HepG2 (cell line): ENCODE data around the gene NIN. TPM values are rescaled to one million over a fixed set of nuclear protein-coding genes. Genes with fewer than 3 reads are reported as not detected.

Source experiments
- ATAC-seq: fragments of 200-7000 bp; cut with Tn5 transposase; 3 replicates; pipeline ENCODE4 v1.9.1; 2020; ENCODE audit warnings: mild to moderate bottlenecking, moderate library complexity
- BruUV-seq: library from RNA; stranded (reverse); fragments of 400-500 nt; replicated peaks from 2 replicates; lab custom pipeline; 2021; lab: Mats Ljungman, UMichigan
- CTCF ChIA-PET: fragments of 300-600 bp; formaldehyde crosslinking; extraction: SDS; loops from one replicate; lab custom pipeline; 2021; ENCODE audit warnings: low total read pairs, inconsistent platforms, low intra/inter-chr PET ratio; lab: Yijun Ruan, JAX
- POLR2A ChIA-PET: fragments of 350-600 bp; sonication (Branson Sonifier 250); formaldehyde crosslinking; loops from one replicate; lab custom pipeline; 2020; ENCODE audit warnings: antibody characterized with exemption, inconsistent platforms; lab: Yijun Ruan, JAX
- DNase-seq: peaks from one replicate; pipeline ENCODE4 v3.0.0-alpha.2; 2015; ENCODE audit warnings: low spot score
- FAIRE-seq: peaks from 3 replicates; lab custom pipeline; 2011; peaks lifted over from hg19 to GRCh38; lab: Jason Lieb, UNC
- H2AFZ ChIP-seq: one replicate; pipeline ENCODE4 v1.6.1; 2011; ENCODE audit warnings: low read length, inconsistent platforms
- H3K27ac ChIP-seq: fragments of 300-600 bp; 3 replicates; pipeline ENCODE4 v1.8.0; 2011; ENCODE audit warnings: mixed run types, mild to moderate bottlenecking, mixed read lengths, low read length, inconsistent platforms; ENCODE audit not compliant: insufficient read depth; ENCODE audit errors: extremely low read length
- H3K27me3 ChIP-seq, 2 experiments: fragments of 200-600 bp in 1 of 2; 2 replicates in 1 of 2; 3 replicates in 1 of 2; pipeline versions ENCODE4 v1.6.0 to v1.8.0; 2011; ENCODE audit warnings: low read length in 2 of 2, mild to moderate bottlenecking in 2 of 2, moderate library complexity in 2 of 2, inconsistent platforms in 1 of 2; ENCODE audit not compliant: insufficient read depth in 2 of 2, control insufficient read depth in 1 of 2
- H3K36me3 ChIP-seq, 2 experiments: fragments of 200-600 bp in 1 of 2; replicated peaks in 1 of 2; 2 replicates in 1 of 2; 3 replicates in 1 of 2; pipeline versions ENCODE4 v1.5.1 to v1.8.0; 2011; ENCODE audit warnings: low read length in 2 of 2, inconsistent platforms in 1 of 2; ENCODE audit not compliant: insufficient read depth in 2 of 2, control insufficient read depth in 1 of 2
- H3K4me1 ChIP-seq: 2 replicates; pipeline ENCODE4 v1.5.1; 2012; ENCODE audit warnings: low read length, inconsistent platforms; ENCODE audit not compliant: insufficient read depth
- H3K4me2 ChIP-seq: 2 replicates; pipeline ENCODE4 v1.6.0; 2011; ENCODE audit warnings: low read depth, low read length, inconsistent platforms
- H3K4me3 ChIP-seq, 3 experiments: fragments of 200-600 bp in 1 of 3; sonication (generic), shearing (Covaris generic) in 1 of 3; replicated peaks in 1 of 3; 2 replicates each; pipeline ENCODE4 v1.5.1; 2011 to 2016; ENCODE audit warnings: low read length in 3 of 3, inconsistent platforms in 2 of 3, low read depth in 2 of 3, mild to moderate bottlenecking in 2 of 3, control low read depth in 1 of 3, mixed read lengths in 1 of 3; ENCODE audit not compliant: insufficient read depth in 1 of 3
- H3K79me2 ChIP-seq: one replicate; pipeline ENCODE4 v1.6.1; 2011; ENCODE audit warnings: low read length, inconsistent platforms; ENCODE audit not compliant: insufficient read depth
- H3K9ac ChIP-seq: 2 replicates; pipeline ENCODE4 v1.6.0; 2011; ENCODE audit warnings: mild to moderate bottlenecking, low read depth, low read length, inconsistent platforms; ENCODE audit not compliant: insufficient read depth
- H3K9me3 ChIP-seq: 2 replicates; pipeline ENCODE4 v1.5.1; 2012; ENCODE audit warnings: mild to moderate bottlenecking, low read length
- H4K20me1 ChIP-seq: 2 replicates; pipeline ENCODE4 v1.6.0; 2011; ENCODE audit warnings: inconsistent platforms, mild to moderate bottlenecking, low read length, moderate library complexity; ENCODE audit not compliant: insufficient read depth
- CEBPB ChIP-seq: IDR thresholded peaks from 2 replicates; pipeline ENCODE4 v1.6.1; 2011; ENCODE audit warnings: low read depth, low read length, improper control_type of control experiment, borderline replicate concordance
- CEBPG ChIP-seq: IDR thresholded peaks from 2 replicates; pipeline ENCODE4 v1.6.1; 2016
- FOXK1 ChIP-seq: sonication (generic); formaldehyde crosslinking; IDR thresholded peaks from 2 replicates; pipeline ENCODE4 v1.4.0; 2020; ENCODE audit warnings: low read depth, missing genetic modification reagents, borderline replicate concordance
- GMEB2 ChIP-seq: IDR thresholded peaks from 2 replicates; pipeline ENCODE4 v1.6.1; 2016; ENCODE audit warnings: missing biosample characterization, missing genetic modification reagents, low read depth
- GTF3A ChIP-seq: sonication (generic); formaldehyde crosslinking; conservative IDR thresholded peaks from 2 replicates; pipeline ENCODE4 v1.4.0; 2020; ENCODE audit warnings: mild to moderate bottlenecking, missing genetic modification reagents
- MED1 ChIP-seq: sonication (generic); formaldehyde crosslinking; IDR thresholded peaks from 2 replicates; pipeline ENCODE4 v1.4.0; 2020; ENCODE audit warnings: missing genetic modification reagents
- SATB2 ChIP-seq: sonication (generic); formaldehyde crosslinking; IDR thresholded peaks from 2 replicates; pipeline ENCODE4 v1.5.0; 2020; ENCODE audit warnings: missing genetic modification reagents
- TRIM22 ChIP-seq: fragments of 450-650 bp; IDR thresholded peaks from 2 replicates; pipeline ENCODE4 v1.6.1; 2017
- ZMYM3 ChIP-seq: sonication (generic); formaldehyde crosslinking; IDR thresholded peaks from 2 replicates; pipeline ENCODE4 v1.5.1; 2020; ENCODE audit warnings: mild to moderate bottlenecking, missing genetic modification reagents
- ZNF550 ChIP-seq: sonication (generic); formaldehyde crosslinking; IDR thresholded peaks from 2 replicates; pipeline ENCODE4 v1.4.0; 2020; ENCODE audit warnings: mild to moderate bottlenecking, missing genetic modification reagents, borderline replicate concordance
- ZNF614 ChIP-seq: IDR thresholded peaks from 2 replicates; pipeline ENCODE4 v1.6.1; 2018; ENCODE audit warnings: missing biosample characterization, missing genetic modification reagents, inconsistent platforms, borderline replicate concordance
- ZNF629 ChIP-seq: sonication (generic); formaldehyde crosslinking; conservative IDR thresholded peaks from 2 replicates; pipeline ENCODE4 v1.5.0; 2020; ENCODE audit warnings: missing genetic modification reagents
- ZNF660 ChIP-seq: sonication (generic); formaldehyde crosslinking; IDR thresholded peaks from 2 replicates; pipeline ENCODE4 v1.5.1; 2020; ENCODE audit warnings: mild to moderate bottlenecking, low read depth, missing genetic modification reagents, borderline replicate concordance
- ZNF740 ChIP-seq: sonication (generic); formaldehyde crosslinking; IDR thresholded peaks from 2 replicates; pipeline ENCODE4 v1.4.0; 2020; ENCODE audit warnings: missing genetic modification reagents
- ZNF841 ChIP-seq: sonication (generic); formaldehyde crosslinking; IDR thresholded peaks from 2 replicates; pipeline ENCODE4 v1.8.1; 2023; ENCODE audit warnings: missing genetic modification reagents, borderline replicate concordance
- ZSCAN12 ChIP-seq: sonication (generic); formaldehyde crosslinking; IDR thresholded peaks from 2 replicates; pipeline ENCODE4 v1.9.0; 2021; ENCODE audit warnings: mild to moderate bottlenecking, missing genetic modification reagents
- WGBS: methylation state at CpG from one replicate; pipeline ENCODE4 v1.1.6; 2017; ENCODE audit warnings: low lambda C conversion rate; 5-methylcytosine and 5-hydroxymethylcytosine counted together
- in situ Hi-C: cut with HindIII; loops from 2 replicates; pipeline ENCODE4 v1.10.0; 2017; ENCODE audit warnings: low pct_unique_long_range_greater_than_20kb; ENCODE audit not compliant: extremely low pct_ligation_motif_present
- intact Hi-C: fragments of 100-400 bp; cut with micrococcal nuclease; formaldehyde crosslinking; loops from one replicate; pipeline ENCODE4 v1.10.0; 2022; ENCODE audit not compliant: unreplicated experiment
- polyA plus RNA-seq, 8 experiments: library from polyadenylated mRNA; depleted of rRNA in 3 of 8; stranded (reverse) in 7 of 8; unstranded in 1 of 8; fragments of >200 nt; fragmentation: Illumina TruSeq in 4 of 8; extraction: Trizol in 4 of 8; gene quantifications; 2 replicates each; pipeline versions ENCODE4 v1.2.1 to v1.2.3, GENCODE V29; 2011 to 2016; ENCODE audit warnings: low read depth in 4 of 8, missing spikeins in 1 of 8, mixed read lengths in 1 of 8; ENCODE audit not compliant: insufficient read depth in 1 of 8
- total RNA-seq, 5 experiments: library from RNA; depleted of rRNA; stranded (reverse); fragments of >200 nt; fragmentation: Illumina TruSeq; extraction: Trizol; gene quantifications; 2 replicates each; pipeline ENCODE4 v1.2.3, GENCODE V29; 2016; ENCODE audit warnings: low read depth in 1 of 5

NIN gene
- total and polyA plus RNA-seq, 2 of the 13 experiments (the other 11 are each of a cell fraction or from before 2014, with no cell fraction given), result 2.8 to 9.7 TPM

GRCh38 chr14:50718949-50719348 lies 112.0 kb downstream of the NIN start:
- Histone ChIP-seq H3K4me2 (no peak overlapping the region), H3K9ac (no peak overlapping the region), H4K20me1 (no peaks in the 10 kb centered on the region), H3K27ac (no peak overlapping the region), H3K4me1 (no peaks in the 10 kb centered on the region), H3K9me3 (no peaks in the 10 kb centered on the region), H3K27me3 (no peaks in the 10 kb centered on the region), H3K4me3 (no peak overlapping the region), H3K79me2 (no peaks in the 10 kb centered on the region), H3K36me3 (peaks cover 0 to 1% of the 10 kb centered on the region in 2 experiments; a peak in 2 of 5 replicates), H2AFZ (no peak overlapping the region)
- ChIA-PET CTCF (no interaction called here), POLR2A (no interaction called here)
- 9% methylated on average over 1 of the region's 1 CpG for WGBS
- intact Hi-C loops, result no loop called here
- no peak for ATAC-seq
- no TSS peak for BruUV-seq
- in situ Hi-C loops, result no loop called here
- TF ChIP-seq ZSCAN12 (CRISPR knock-in tag) (no peak), ZMYM3 (CRISPR knock-in tag) (0 out of 2 replicates have a peak, but pooled peaks have one; percentile 51), ZNF614 (CRISPR knock-in tag) (no peak), SATB2 (no peak), CEBPB (0 out of 2 replicates have a peak, but pooled peaks have one; percentile 53), ZNF660 (CRISPR knock-in tag) (no peak), MED1 (CRISPR knock-in tag) (no peak), ZNF740 (no peak), ZNF550 (CRISPR knock-in tag) (no peak), GMEB2 (no peak), FOXK1 (CRISPR knock-in tag) (no peak), ZNF841 (CRISPR knock-in tag) (no peak), CEBPG (CRISPR knock-in tag) (peak; percentile 31; the same call in 1 of the 2 replicates), ZNF629 (peak; percentile 76), TRIM22 (no peak), GTF3A (CRISPR knock-in tag) (no peak)
- DNase-seq, result peak; percentile 4
- no peak for FAIRE-seq
